KMS-11 (cell line): ENCODE measurements around the gene GRIA1.

Source experiments
- H2AFZ ChIP-seq: fragments of 200-600 bp; sonication (generic); 2 replicates; pipeline ENCODE4 v1.6.1; 2016; ENCODE audit warnings: antibody characterized with exemption, mixed run types, low read depth
- H3K27ac ChIP-seq: fragments of 200-600 bp; sonication (generic); 2 replicates; pipeline ENCODE4 v1.6.1; 2016; ENCODE audit warnings: mild to moderate bottlenecking, mixed run types
- H3K27me3 ChIP-seq: fragments of 200-600 bp; sonication (generic); 2 replicates; pipeline ENCODE4 v1.6.1; 2017; ENCODE audit warnings: mild to moderate bottlenecking, low read depth, mixed run types, moderate library complexity; ENCODE audit not compliant: insufficient read depth
- H3K36me3 ChIP-seq: fragments of 200-600 bp; sonication (generic); 2 replicates; pipeline ENCODE4 v1.6.1; 2017; ENCODE audit warnings: mild to moderate bottlenecking, mixed run types; ENCODE audit not compliant: insufficient read depth
- H3K4me1 ChIP-seq: fragments of 200-600 bp; sonication (generic); 2 replicates; pipeline ENCODE4 v1.6.1; 2016; ENCODE audit warnings: mild to moderate bottlenecking, low read depth, mixed run types; ENCODE audit not compliant: poor library complexity, severe bottlenecking
- H3K4me2 ChIP-seq: fragments of 200-600 bp; sonication (generic); 2 replicates; pipeline ENCODE4 v1.7.0; 2016; ENCODE audit warnings: mild to moderate bottlenecking, mixed run types
- H3K4me3 ChIP-seq: fragments of 200-600 bp; sonication (generic); IDR thresholded peaks from 2 replicates; pipeline ENCODE4 v1.6.1; 2017; ENCODE audit warnings: low read depth, low read length, mixed read lengths; ENCODE audit not compliant: insufficient read depth
- H3K79me2 ChIP-seq: fragments of 200-600 bp; sonication (generic); 2 replicates; pipeline ENCODE4 v1.6.1; 2016; ENCODE audit warnings: low read depth, mixed run types; ENCODE audit not compliant: insufficient read depth
- H3K9ac ChIP-seq: fragments of 200-600 bp; sonication (generic); 2 replicates; pipeline ENCODE4 v1.6.1; 2016; ENCODE audit warnings: mild to moderate bottlenecking, mixed run types
- H4K20me1 ChIP-seq: fragments of 200-600 bp; sonication (generic); 2 replicates; pipeline ENCODE4 v1.6.1; 2016; ENCODE audit warnings: mild to moderate bottlenecking, mixed run types; ENCODE audit not compliant: insufficient read depth
- CTCF ChIP-seq: fragments of 200-600 bp; sonication (generic); conservative IDR thresholded peaks from 2 replicates; pipeline ENCODE4 v1.6.1; 2017; ENCODE audit warnings: low read depth, mild to moderate bottlenecking, antibody characterized with exemption, low read length, moderate library complexity, mixed read lengths

The GRIA1 gene

GRCh38 chr5:153745778-153746395, 255.4 kb downstream of the GRIA1 start:
- Histone ChIP-seq H3K4me2 (no peak overlapping the region), H3K36me3 (no peaks in the 10 kb centered on the region), H4K20me1 (no peaks in the 10 kb centered on the region), H3K9ac (no peak overlapping the region), H3K27ac (no peak overlapping the region), H3K79me2 (no peaks in the 10 kb centered on the region), H3K4me3 (no peak overlapping the region), H2AFZ (no peak overlapping the region), H3K4me1 (no peaks in the 10 kb centered on the region), H3K27me3 (no peaks in the 10 kb centered on the region)
- no peak for TF ChIP-seq CTCF

DNA sequence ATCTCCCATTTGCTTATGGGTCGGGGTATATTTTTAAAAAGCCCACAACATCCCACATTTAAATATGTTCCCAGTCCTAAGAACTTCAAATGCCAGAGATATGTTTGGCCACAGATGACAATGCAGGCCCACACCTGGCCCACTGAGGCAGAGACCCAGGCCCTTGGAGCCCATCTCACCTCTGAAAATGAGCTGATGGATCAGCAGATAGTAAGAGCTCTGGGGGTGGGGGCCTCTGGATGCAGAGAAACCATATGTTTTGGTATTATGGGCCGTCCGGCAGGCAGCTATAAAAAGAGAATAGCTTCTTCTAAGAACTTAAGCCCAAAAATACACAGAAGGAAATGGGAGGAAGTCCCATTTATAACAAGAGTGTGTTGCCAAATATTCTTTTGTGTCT, 256.0 kb downstream of the GRIA1 start:
- no peaks in the 10 kb centered on the region for H4K20me1 ChIP-seq
- H3K79me2 ChIP-seq: no peaks in the 10 kb centered on the region
- no peaks in the 10 kb centered on the region for H3K4me1 ChIP-seq
- no peak overlapping the region for H3K27ac ChIP-seq
- H3K4me2 ChIP-seq: no peak overlapping the region
- H3K9ac ChIP-seq: no peak overlapping the region
- no peak for TF ChIP-seq CTCF
- H3K27me3 ChIP-seq: no peaks in the 10 kb centered on the region
- H3K4me3 ChIP-seq: no peak overlapping the region
- no peaks in the 10 kb centered on the region for H3K36me3 ChIP-seq
- H2AFZ ChIP-seq: no peak overlapping the region

DNA sequence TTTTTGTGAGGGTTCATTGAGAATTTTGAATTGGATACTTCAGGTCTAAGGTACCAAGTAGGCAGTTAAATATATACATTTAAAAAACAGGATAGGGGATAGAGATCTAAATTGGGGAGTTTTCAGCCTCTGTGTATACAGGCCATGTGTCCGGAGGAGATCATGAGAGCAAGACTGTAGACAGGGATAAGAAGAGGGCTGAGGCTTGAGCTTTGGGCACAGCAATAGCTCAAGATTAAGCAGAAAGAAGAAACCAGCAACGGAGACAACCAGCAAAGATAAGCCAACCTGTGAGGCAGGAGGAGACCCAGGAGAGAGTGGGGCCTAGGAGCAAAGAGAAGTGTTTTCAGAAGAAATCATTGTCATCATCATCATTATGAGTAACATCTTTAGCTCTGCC, 258.4 kb downstream of the GRIA1 start:
- no peak overlapping the region for H3K27ac ChIP-seq
- H3K36me3 ChIP-seq: no peaks in the 10 kb centered on the region
- H2AFZ ChIP-seq: no peak overlapping the region
- H3K4me3 ChIP-seq: no peak overlapping the region
- no peak overlapping the region for H3K9ac ChIP-seq
- no peaks in the 10 kb centered on the region for H3K4me1 ChIP-seq
- no peaks in the 10 kb centered on the region for H3K27me3 ChIP-seq
- no peaks in the 10 kb centered on the region for H3K79me2 ChIP-seq
- H3K4me2 ChIP-seq: no peak overlapping the region
- TF ChIP-seq CTCF: no peak
- no peaks in the 10 kb centered on the region for H4K20me1 ChIP-seq

- H4K20me1 ChIP-seq: no peaks in the 10 kb centered on the region
- H3K36me3 ChIP-seq: no peaks in the 10 kb centered on the region
- H3K4me2 ChIP-seq: no peak overlapping the region
- no peak overlapping the region for H3K4me3 ChIP-seq
- no peak overlapping the region for H2AFZ ChIP-seq
- no peaks in the 10 kb centered on the region for H3K79me2 ChIP-seq
- H3K27me3 ChIP-seq: no peaks in the 10 kb centered on the region
- H3K4me1 ChIP-seq: no peaks in the 10 kb centered on the region
- H3K9ac ChIP-seq: no peak overlapping the region
- H3K27ac ChIP-seq: no peak overlapping the region
- TF ChIP-seq CTCF: no peak
These were observed 259.5 kb downstream of the GRIA1 start for GRCh38 chr5:153749960-153750359.
